Measurements from ENCODE around the gene FAM43A.

FAM43A gene

GRCh38 chr3:194676471-194676870, 9.2 kb upstream of the FAM43A start:
- DNase-seq = no peak

GRCh38 chr3:194680888-194681615, 4.6 kb upstream of the FAM43A start:
- no peak for DNase-seq

GRCh38 chr3:194682189-194682693, 3.4 kb upstream of the FAM43A start:
- no peak for DNase-seq

GRCh38 chr3:194682694-194683310, 2.9 kb upstream of the FAM43A start:
- peak; percentile 94 for DNase-seq

- no peak for DNase-seq
These were observed 2.3 kb upstream of the FAM43A start for GRCh38 chr3:194683380-194683779.

GRCh38 chr3:194685065-194685717, 492 bp upstream of the FAM43A start:
- no peak for DNase-seq

GRCh38 chr3:194686414-194686815, 732 bp downstream of the FAM43A start:
- DNase-seq = no peak

- DNase-seq = peak; percentile 59
These were observed 1.3 kb downstream of the FAM43A start for GRCh38 chr3:194686816-194687637.

GRCh38 chr3:194687638-194688199, 2.0 kb downstream of the FAM43A start:
- peak; percentile 86 for DNase-seq

- peak; percentile 68 for DNase-seq
These were observed 2.6 kb downstream of the FAM43A start for GRCh38 chr3:194688200-194688740.

- no peak for DNase-seq
These were observed 3.3 kb downstream of the FAM43A start for GRCh38 chr3:194688946-194689345.

- DNase-seq = peak; percentile 34
These were observed 3.8 kb downstream of the FAM43A start for GRCh38 chr3:194689493-194689944.

GRCh38 chr3:194690501-194691372, 5.1 kb downstream of the FAM43A start:
- DNase-seq = no peak

- no peak for DNase-seq
These were observed 6.0 kb downstream of the FAM43A start for GRCh38 chr3:194691481-194692283.

- no peak for DNase-seq
These were observed 11.0 kb downstream of the FAM43A start for GRCh38 chr3:194696702-194697101.

- no peak for DNase-seq
These were observed 16.9 kb downstream of the FAM43A start for GRCh38 chr3:194702545-194702944.

GRCh38 chr3:194705227-194705626, 19.5 kb downstream of the FAM43A start:
- DNase-seq = no peak

GRCh38 chr3:194705761-194706160, 20.1 kb downstream of the FAM43A start:
- no peak for DNase-seq

- DNase-seq = no peak
These were observed 21.5 kb downstream of the FAM43A start for GRCh38 chr3:194707147-194707540.

- no peak for DNase-seq
These were observed 25.6 kb downstream of the FAM43A start for GRCh38 chr3:194711286-194711685.
